Chondrocyte (in vitro differentiated cells): ENCODE results near the gene XPNPEP2. TPM values are rescaled to one million over a fixed set of nuclear protein-coding genes. Genes with fewer than 3 reads are reported as not detected.
"Not testable (repeated sequence)": the region's sequence is repeated elsewhere in the genome, so short reads cannot be mapped to it uniquely, and the experiment has no call there.

Source experiments
- DNase-seq: peaks from one replicate; pipeline ENCODE4 v3.0.0; 2021; ENCODE audit warnings: mixed read lengths, low spot score
- H3K27ac Mint-ChIP-seq: one replicate; pipeline ENCODE4 v1.8.0; 2021; ENCODE audit warnings: mild to moderate bottlenecking, moderate library complexity, mixed read lengths; ENCODE audit not compliant: unreplicated experiment
- H3K27me3 Mint-ChIP-seq: 2 replicates; pipeline ENCODE4 v1.8.0; 2021; ENCODE audit warnings: low read depth, mixed read lengths
- H3K36me3 Mint-ChIP-seq: 2 replicates; pipeline ENCODE4 v1.8.0; 2021; ENCODE audit warnings: low read depth, mixed read lengths
- H3K4me1 Mint-ChIP-seq: 2 replicates; pipeline ENCODE4 v1.8.0; 2021; ENCODE audit warnings: low read depth, mild to moderate bottlenecking, mixed read lengths
- H3K4me3 Mint-ChIP-seq: one replicate; pipeline ENCODE4 v1.8.0; 2021; ENCODE audit warnings: mild to moderate bottlenecking, moderate library complexity, mixed read lengths; ENCODE audit not compliant: unreplicated experiment
- H3K9me3 Mint-ChIP-seq: 2 replicates; pipeline ENCODE4 v1.8.0; 2021; ENCODE audit warnings: low read depth, mixed read lengths
- CTCF ChIP-seq: fragments of 200-600 bp; sonication (generic); IDR thresholded peaks from 2 replicates; pipeline ENCODE4 v1.5.0; 2021; ENCODE audit warnings: antibody characterized with exemption, mild to moderate bottlenecking, moderate library complexity
- total RNA-seq: library from RNA; stranded (reverse); gene quantifications from 3 replicates; pipeline ENCODE4 v1.2.1, GENCODE V29; 2021

XPNPEP2 gene
- total RNA-seq, 1 donor from 2014 or later, result not detected

- no peak for TF ChIP-seq CTCF
Measured at GRCh38 chrX:129741880-129742758, 3.3 kb downstream of the XPNPEP2 start.

GRCh38 chrX:129742759-129743152 is 4.0 kb downstream of the XPNPEP2 start:
- not testable (repeated sequence) for DNase-seq, H3K36me3 Mint-ChIP-seq, H3K4me3 Mint-ChIP-seq, H3K9me3 Mint-ChIP-seq, H3K27ac Mint-ChIP-seq
- H3K27me3 Mint-ChIP-seq, result peaks cover 19% of the 10 kb centered on the region
- peaks cover 18% of the 10 kb centered on the region for H3K4me1 Mint-ChIP-seq

More at GRCh38 chrX:129741880-129742758, 3.3 kb downstream of the XPNPEP2 start:
- Mint-ChIP-seq H3K27me3 (peaks cover 19% of the 10 kb centered on the region), H3K27ac (no peak overlapping the region), H3K36me3 (no peaks in the 10 kb centered on the region), H3K4me3 (no peak overlapping the region), H3K4me1 (peaks cover 18% of the 10 kb centered on the region), H3K9me3 (no peaks in the 10 kb centered on the region)
- no peak for DNase-seq

GRCh38 chrX:129743821-129744220 is 5.0 kb downstream of the XPNPEP2 start:
- H3K27ac Mint-ChIP-seq, result no peak overlapping the region
- DNase-seq, result no peak
- TF ChIP-seq CTCF, result no peak
- peaks cover 7% of the 10 kb centered on the region for H3K4me1 Mint-ChIP-seq
- H3K27me3 Mint-ChIP-seq, result peaks cover 21% of the 10 kb centered on the region
- no peaks in the 10 kb centered on the region for H3K9me3 Mint-ChIP-seq
- no peak overlapping the region for H3K4me3 Mint-ChIP-seq
- no peaks in the 10 kb centered on the region for H3K36me3 Mint-ChIP-seq

- Mint-ChIP-seq H3K27me3 (peaks cover 21% of the 10 kb centered on the region), H3K36me3 (no peaks in the 10 kb centered on the region), H3K27ac (no peak overlapping the region), H3K4me1 (no peaks in the 10 kb centered on the region), H3K9me3 (no peaks in the 10 kb centered on the region), H3K4me3 (no peak overlapping the region)
- no peak for TF ChIP-seq CTCF
- DNase-seq, result no peak
Measured at GRCh38 chrX:129744861-129745321, 6.1 kb downstream of the XPNPEP2 start.

GRCh38 chrX:129746557-129747470 is 8.0 kb downstream of the XPNPEP2 start:
- H3K27me3 Mint-ChIP-seq, result peaks cover 21% of the 10 kb centered on the region
- TF ChIP-seq CTCF, result no peak
- no peaks in the 10 kb centered on the region for H3K4me1 Mint-ChIP-seq
- H3K4me3 Mint-ChIP-seq, result no peak overlapping the region
- H3K27ac Mint-ChIP-seq, result no peak overlapping the region
- H3K9me3 Mint-ChIP-seq, result no peaks in the 10 kb centered on the region
- no peak for DNase-seq
- no peaks in the 10 kb centered on the region for H3K36me3 Mint-ChIP-seq
